ENCODE results near the gene CCSER2. TPM values are rescaled to one million over a fixed set of nuclear protein-coding genes. Genes with fewer than 3 reads are reported as not detected.
"Not testable (repeated sequence)": the region's sequence is repeated elsewhere in the genome, so short reads cannot be mapped to it uniquely, and the experiment has no call there.

CCSER2 gene, protein sequence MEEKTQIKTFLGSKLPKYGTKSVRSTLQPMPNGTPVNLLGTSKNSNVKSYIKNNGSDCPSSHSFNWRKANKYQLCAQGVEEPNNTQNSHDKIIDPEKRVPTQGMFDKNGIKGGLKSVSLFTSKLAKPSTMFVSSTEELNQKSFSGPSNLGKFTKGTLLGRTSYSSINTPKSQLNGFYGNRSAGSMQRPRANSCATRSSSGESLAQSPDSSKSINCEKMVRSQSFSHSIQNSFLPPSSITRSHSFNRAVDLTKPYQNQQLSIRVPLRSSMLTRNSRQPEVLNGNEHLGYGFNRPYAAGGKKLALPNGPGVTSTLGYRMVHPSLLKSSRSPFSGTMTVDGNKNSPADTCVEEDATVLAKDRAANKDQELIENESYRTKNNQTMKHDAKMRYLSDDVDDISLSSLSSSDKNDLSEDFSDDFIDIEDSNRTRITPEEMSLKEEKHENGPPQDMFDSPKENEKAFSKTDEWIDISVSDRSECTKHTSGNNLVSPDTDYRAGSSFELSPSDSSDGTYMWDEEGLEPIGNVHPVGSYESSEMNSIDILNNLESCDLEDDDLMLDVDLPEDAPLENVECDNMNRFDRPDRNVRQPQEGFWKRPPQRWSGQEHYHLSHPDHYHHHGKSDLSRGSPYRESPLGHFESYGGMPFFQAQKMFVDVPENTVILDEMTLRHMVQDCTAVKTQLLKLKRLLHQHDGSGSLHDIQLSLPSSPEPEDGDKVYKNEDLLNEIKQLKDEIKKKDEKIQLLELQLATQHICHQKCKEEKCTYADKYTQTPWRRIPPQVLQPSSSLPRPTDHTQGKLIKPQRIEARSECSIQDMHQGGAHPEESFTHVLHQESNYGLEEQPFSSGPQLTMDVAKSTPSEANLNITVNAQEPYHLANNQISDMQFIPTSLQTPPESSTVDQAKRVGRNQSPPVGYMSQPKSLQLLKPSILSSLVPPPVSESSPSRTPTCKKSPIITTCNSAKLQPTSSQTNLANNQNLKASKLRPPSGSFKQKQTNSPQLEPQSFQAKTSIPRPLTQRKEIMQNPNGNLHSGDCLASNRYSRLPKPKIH
- total RNA-seq (2021) = 44.1 and 44.4 TPM in 2 replicates
- percentile 87 among the genes with signal in this experiment for Bru-seq, nascent RNA
- BruChase-seq, experiment 1, labeled RNA remaining after a 2-hour chase = percentile 80 among the genes with signal in this experiment
- BruChase-seq, experiment 2, labeled RNA remaining after a 6-hour chase = percentile 74 among the genes with signal in this experiment
- long read RNA-seq, full-length matches to known transcripts = 15 of 23 reads
- long read RNA-seq, partial matches to known transcripts = 2 of 23 reads
- long read RNA-seq, other reads (novel, unspliced or antisense) = 6 of 23 reads

DNA sequence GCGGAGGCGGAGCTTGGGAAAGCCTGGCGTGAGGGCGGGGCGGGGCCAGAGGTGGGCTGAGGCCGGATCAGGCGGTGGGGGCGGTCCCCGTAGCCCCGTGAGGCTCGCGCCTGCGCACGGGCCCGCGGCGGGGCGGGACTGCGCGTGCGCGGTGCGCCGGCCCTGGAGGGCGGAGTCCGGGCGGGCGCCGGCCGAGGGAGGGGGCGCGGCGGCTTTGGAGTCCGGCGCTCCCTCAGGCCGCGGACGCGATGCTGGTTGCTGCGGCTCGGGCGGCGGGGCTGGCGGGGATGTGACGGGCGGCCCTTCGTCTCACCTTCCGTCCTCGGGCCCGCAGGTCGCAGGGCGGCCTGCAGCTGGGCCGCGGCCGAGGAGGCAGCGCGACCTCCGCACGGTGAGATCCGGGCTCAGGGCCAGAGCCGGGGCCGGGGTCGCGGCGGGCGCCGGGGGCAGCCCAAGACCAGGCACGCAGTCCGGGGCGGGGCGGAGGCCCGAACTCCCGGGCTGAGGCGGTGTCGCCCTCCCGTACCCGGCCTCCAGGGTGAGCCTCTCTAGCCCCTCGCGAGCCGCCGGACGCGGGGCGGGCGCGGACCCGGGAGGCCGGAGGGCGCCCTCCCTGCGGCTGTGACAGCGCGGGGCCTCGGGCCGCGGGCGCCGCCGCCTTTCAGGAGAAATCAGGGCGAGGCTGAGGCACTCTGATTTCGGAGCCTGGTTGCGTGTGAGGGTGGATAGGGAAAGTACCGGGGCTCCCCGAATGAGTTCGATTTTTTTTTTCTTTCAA lies at the start of gene CCSER2:
Gene CCSER2 (plus strand): TSS at position 172 of the 778 bp plus-strand sequence. CDS start 42,464 bp downstream, outside the sequence.
- H3K4me3 ChIP-seq (ENCODE audit: low read depth, low read length, poor library complexity, severe bottlenecking) = peak within 1 kb of the TSS; percentile 97
- intact Hi-C loops (cut with micrococcal nuclease; ENCODE audit: unreplicated experiment) = no loop called here
- TF ChIP-seq CTCF (conservative IDR thresholded peaks at IDR 0.05; ENCODE audit: low read depth, low read length) (no peak), EZH2 (IDR thresholded peaks at IDR 0.05; ENCODE audit: borderline replicate concordance, low read depth, low read length, poor library complexity, severe bottlenecking) (no peak)
- H3K9me3 ChIP-seq (ENCODE audit: low read depth, low read length, poor library complexity, severe bottlenecking) = no peaks in the 10 kb centered on the region
- no peaks in the 10 kb centered on the region for H3K27me3 ChIP-seq (replicated peaks; ENCODE audit: insufficient read depth, low read depth, low read length, poor library complexity)
- no peaks in the 10 kb centered on the region for H3K36me3 ChIP-seq (ENCODE audit: insufficient read depth, low read length, poor library complexity, severe bottlenecking)
- DNase-seq (ENCODE audit: low spot score) = peak; percentile 88
- peak within 1 kb of the TSS; percentile 84 for H3K27ac ChIP-seq (ENCODE audit: low read depth, low read length, poor library complexity, severe bottlenecking)
- no TSS peak for BruUV-seq (replicated peaks)
- peaks cover 10% of the 10 kb centered on the region for H3K4me1 ChIP-seq (ENCODE audit: insufficient read depth, low read length, poor library complexity, severe bottlenecking)
- POLR2A ChIA-PET (ENCODE audit: low non-redundant PET) = no interaction called here
- CTCF ChIA-PET = interaction anchor here (1.3 kb wide), 1 partner anchor 212 kb away, joined by 3 read pairs; no protein-coding TSS in a partner anchor

DNA sequence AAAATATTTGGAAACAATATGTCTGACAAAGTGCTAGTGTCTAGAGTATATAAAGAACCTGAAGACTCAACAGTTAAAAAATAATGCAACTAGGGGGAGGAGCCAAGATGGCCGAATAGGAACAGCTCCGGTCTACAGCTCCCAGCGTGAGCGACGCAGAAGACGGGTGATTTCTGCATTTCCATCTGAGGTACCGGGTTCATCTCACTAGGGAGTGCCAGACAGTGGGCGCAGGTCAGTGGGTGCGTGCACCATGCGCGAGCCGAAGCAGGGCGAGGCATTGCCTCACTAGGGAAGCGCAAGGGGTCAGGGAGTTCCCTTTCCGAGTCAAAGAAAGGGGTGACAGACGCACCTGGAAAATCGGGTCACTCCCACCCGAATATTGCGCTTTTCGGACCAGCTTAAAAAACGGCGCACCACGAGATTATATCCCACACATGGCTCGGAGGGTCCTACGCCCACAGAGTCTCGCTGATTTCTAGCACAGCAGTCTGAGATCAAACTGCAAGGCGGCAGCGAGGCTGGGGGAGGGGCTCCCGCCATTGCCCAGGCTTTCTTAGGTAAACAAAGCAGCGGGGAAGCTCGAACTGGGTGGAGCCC lies 48.4 kb upstream of the CCSER2 start:
- CTCF ChIA-PET = interaction anchor here (1.9 kb wide), 1 partner anchor 12 kb away, joined by 5 read pairs; no protein-coding TSS in a partner anchor
- peak overlapping the region; percentile 32 for H3K4me3 ChIP-seq (ENCODE audit: low read depth, low read length, poor library complexity, severe bottlenecking)
- intact Hi-C loops (cut with micrococcal nuclease; ENCODE audit: unreplicated experiment); H3K4me1 ChIP-seq (ENCODE audit: insufficient read depth, low read length, poor library complexity, severe bottlenecking); H3K27ac ChIP-seq (ENCODE audit: low read depth, low read length, poor library complexity, severe bottlenecking); POLR2A ChIA-PET (ENCODE audit: low non-redundant PET); H3K9me3 ChIP-seq (ENCODE audit: low read depth, low read length, poor library complexity, severe bottlenecking); H3K36me3 ChIP-seq (ENCODE audit: insufficient read depth, low read length, poor library complexity, severe bottlenecking); BruUV-seq (replicated peaks); H3K27me3 ChIP-seq (replicated peaks; ENCODE audit: insufficient read depth, low read depth, low read length, poor library complexity): not testable (repeated sequence)
- DNase-seq (ENCODE audit: low spot score) = peak; percentile 36

DNA sequence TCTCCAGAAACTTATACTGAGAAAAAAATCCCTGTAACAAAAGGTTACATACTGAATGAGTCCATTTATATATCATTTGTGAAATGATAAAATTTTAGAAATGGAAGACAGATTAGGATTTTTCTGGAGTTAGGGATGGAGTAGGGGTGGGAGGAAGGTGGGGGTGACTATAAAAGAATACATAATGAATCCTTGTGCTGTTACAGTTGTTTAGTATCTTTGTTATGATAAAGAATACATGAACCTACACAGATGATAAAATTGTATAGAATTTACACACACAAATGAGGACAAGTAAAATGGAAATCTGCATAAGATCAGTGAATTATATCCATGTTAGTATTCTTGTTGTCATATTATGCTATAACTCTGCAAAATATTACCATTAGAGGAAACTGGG lies 41.7 kb upstream of the CCSER2 start:
- no TSS peak for BruUV-seq (replicated peaks)
- CTCF ChIA-PET = no interaction called here
- POLR2A ChIA-PET (ENCODE audit: low non-redundant PET) = no interaction called here
- DNase-seq (ENCODE audit: low spot score) = no peak
- no peaks in the 10 kb centered on the region for H3K4me1 ChIP-seq (ENCODE audit: insufficient read depth, low read length, poor library complexity, severe bottlenecking)
- no peak overlapping the region for H3K4me3 ChIP-seq (ENCODE audit: low read depth, low read length, poor library complexity, severe bottlenecking)
- H3K9me3 ChIP-seq (ENCODE audit: low read depth, low read length, poor library complexity, severe bottlenecking) = no peaks in the 10 kb centered on the region
- intact Hi-C loops (cut with micrococcal nuclease; ENCODE audit: unreplicated experiment) = no loop called here
- H3K27me3 ChIP-seq (replicated peaks; ENCODE audit: insufficient read depth, low read depth, low read length, poor library complexity) = peaks cover 30% of the 10 kb centered on the region
- no peak for TF ChIP-seq CTCF (conservative IDR thresholded peaks at IDR 0.05; ENCODE audit: low read depth, low read length)
- TF ChIP-seq EZH2 (IDR thresholded peaks at IDR 0.05; ENCODE audit: borderline replicate concordance, low read depth, low read length, poor library complexity, severe bottlenecking) = no peak
- H3K36me3 ChIP-seq (ENCODE audit: insufficient read depth, low read length, poor library complexity, severe bottlenecking) = no peaks in the 10 kb centered on the region
- no peak overlapping the region for H3K27ac ChIP-seq (ENCODE audit: low read depth, low read length, poor library complexity, severe bottlenecking)

All from A673 (cell line).